Endothelial cell of umbilical vein (primary cell): ENCODE measurements around the gene ASXL1. TPM values are rescaled to one million over a fixed set of nuclear protein-coding genes. Genes with fewer than 3 reads are reported as not detected.
A peak's percentile ranks its signal among the peaks of the same experiment; 100 is the strongest.

Source experiments
- BruUV-seq: library from RNA; stranded (reverse); fragments of 400-500 nt; replicated peaks from 2 replicates; lab custom pipeline; 2021; lab: Mats Ljungman, UMichigan
- CTCF ChIA-PET: fragments of 300-600, 350-600 bp; sonication (Branson Sonifier 250); formaldehyde crosslinking; loops from one replicate; lab custom pipeline; 2021; ENCODE audit warnings: antibody characterized with exemption, inconsistent platforms; lab: Charles Lee
- POLR2A ChIA-PET: fragments of 300-600, 350-600 bp; sonication (Branson Sonifier 250); formaldehyde crosslinking; loops from one replicate; lab custom pipeline; 2021; ENCODE audit warnings: antibody characterized with exemption, inconsistent platforms; lab: Charles Lee
- DNase-seq: peaks from one replicate; pipeline ENCODE4 v3.0.0-alpha.2; 2011; ENCODE audit warnings: low read depth, low spot score
- FAIRE-seq: peaks from 2 replicates; lab custom pipeline; 2011; peaks lifted over from hg19 to GRCh38; lab: Jason Lieb, UNC
- H2AFZ ChIP-seq: 2 replicates; pipeline ENCODE4 v1.6.0; 2012; ENCODE audit warnings: low read depth, low read length, control low read depth, inconsistent platforms
- H3K27ac ChIP-seq: 2 replicates; pipeline ENCODE4 v1.5.1; 2011; ENCODE audit warnings: low read depth, mild to moderate bottlenecking, control low read depth, low read length, moderate library complexity; ENCODE audit not compliant: insufficient read depth
- H3K27me3 ChIP-seq, 2 experiments: 2 replicates each; pipeline versions ENCODE4 v1.6.0 to v1.6.1; 2011; ENCODE audit warnings: low read length in 2 of 2, mixed read lengths in 1 of 2; ENCODE audit not compliant: control insufficient read depth in 2 of 2, insufficient read depth in 2 of 2
- H3K36me3 ChIP-seq, 2 experiments: 2 replicates in 1 of 2; 3 replicates in 1 of 2; pipeline ENCODE4 v1.5.1; 2011; ENCODE audit warnings: low read length in 2 of 2, mild to moderate bottlenecking in 1 of 2, moderate library complexity in 1 of 2; ENCODE audit not compliant: control insufficient read depth in 2 of 2, insufficient read depth in 2 of 2; ENCODE audit errors: extremely low read depth in 1 of 2
- H3K4me1 ChIP-seq: 3 replicates; pipeline ENCODE4 v1.5.1; 2011; ENCODE audit warnings: mild to moderate bottlenecking, low read length; ENCODE audit not compliant: control insufficient read depth, insufficient read depth; ENCODE audit errors: extremely low read depth
- H3K4me2 ChIP-seq: 2 replicates; pipeline ENCODE4 v1.6.1; 2011; ENCODE audit warnings: low read length, control low read depth, mixed read lengths; ENCODE audit not compliant: insufficient read depth
- H3K4me3 ChIP-seq, 3 experiments: fragments of 200-600 bp in 1 of 3; sonication (generic), shearing (Covaris generic) in 1 of 3; replicated peaks in 1 of 3; 2 replicates each; pipeline ENCODE4 v1.5.1; 2011 to 2016; ENCODE audit warnings: control low read depth in 3 of 3, low read length in 3 of 3, mild to moderate bottlenecking in 2 of 3, inconsistent platforms in 1 of 3, low read depth in 1 of 3, moderate library complexity in 1 of 3; ENCODE audit not compliant: insufficient read depth in 1 of 3
- H3K79me2 ChIP-seq: 2 replicates; pipeline ENCODE4 v1.6.0; 2012; ENCODE audit warnings: low read length, inconsistent platforms; ENCODE audit not compliant: control insufficient read depth, insufficient read depth
- H3K9ac ChIP-seq: replicated peaks from 2 replicates; pipeline ENCODE3; 2011; ENCODE audit warnings: low read length, control low read depth; ENCODE audit not compliant: insufficient read depth; ENCODE audit errors: extremely low read depth
- H3K9me1 ChIP-seq: replicated peaks from 3 replicates; pipeline ENCODE4 v1.6.0; 2011; ENCODE audit warnings: mild to moderate bottlenecking, low read length; ENCODE audit not compliant: control insufficient read depth, insufficient read depth; ENCODE audit errors: extremely low read depth
- H3K9me3 ChIP-seq: replicated peaks from 2 replicates; pipeline ENCODE4 v1.5.1; 2012; ENCODE audit warnings: low read length, inconsistent platforms; ENCODE audit not compliant: control insufficient read depth, insufficient read depth
- H4K20me1 ChIP-seq: replicated peaks from 2 replicates; pipeline ENCODE3; 2011; ENCODE audit warnings: mild to moderate bottlenecking, low read length; ENCODE audit not compliant: control insufficient read depth, insufficient read depth; ENCODE audit errors: extremely low read depth
- EZH2 ChIP-seq: IDR thresholded peaks from 2 replicates; pipeline ENCODE4 v1.6.1; 2012; ENCODE audit warnings: borderline replicate concordance, low read depth, mild to moderate bottlenecking, moderate library complexity, low read length, inconsistent platforms; ENCODE audit not compliant: severe bottlenecking
- FOS ChIP-seq: IDR thresholded peaks from 2 replicates; pipeline ENCODE4 v1.6.1; 2011; ENCODE audit warnings: mild to moderate bottlenecking, low read length, moderate library complexity, borderline replicate concordance; ENCODE audit not compliant: insufficient read depth
- GATA2 ChIP-seq: IDR thresholded peaks from 2 replicates; pipeline ENCODE4 v1.7.0; 2011; ENCODE audit warnings: low read depth, mild to moderate bottlenecking, moderate library complexity, mixed read lengths, low read length; ENCODE audit not compliant: insufficient read length, insufficient read depth
- JUN ChIP-seq: IDR thresholded peaks from 2 replicates; pipeline ENCODE4 v1.6.1; 2011; ENCODE audit warnings: borderline replicate concordance, low read depth; ENCODE audit not compliant: insufficient read length, insufficient read depth
- MAX ChIP-seq: IDR thresholded peaks from 2 replicates; pipeline ENCODE4 v1.6.1; 2011; ENCODE audit not compliant: insufficient read depth, insufficient read length
- MYC ChIP-seq: IDR thresholded peaks from one replicate; pipeline ENCODE4 v1.6.1; 2011; ENCODE audit warnings: mild to moderate bottlenecking, low read depth, low read length
- POLR2A ChIP-seq: IDR thresholded peaks from 2 replicates; pipeline ENCODE4 v1.6.1; 2012; ENCODE audit warnings: low read depth, mild to moderate bottlenecking, control low read depth, low read length
- POLR2AphosphoS5 ChIP-seq: IDR thresholded peaks from 2 replicates; pipeline ENCODE4 v1.6.1; 2012; ENCODE audit warnings: low read depth, mild to moderate bottlenecking, control low read depth, low read length, moderate library complexity; ENCODE audit not compliant: insufficient read depth
- dilution Hi-C: fragments of 300-500 bp; cut with MboI; formaldehyde crosslinking; loops from one replicate; pipeline ENCODE4 v1.15.0; 2019; ENCODE audit warnings: low sequenced_read_pairs; ENCODE audit not compliant: extremely low pct_ligation_motif_present
- intact Hi-C: fragments of 100-400 bp; cut with micrococcal nuclease; formaldehyde crosslinking; loops from one replicate; pipeline ENCODE4 v1.10.0; 2022
- polyA plus RNA-seq, 4 experiments: library from polyadenylated mRNA; depleted of rRNA in 3 of 4; stranded (reverse) in 3 of 4; unstranded in 1 of 4; fragments of >200 nt; gene quantifications; 2 replicates each; pipeline versions ENCODE4 v1.2.1 to v1.2.3, GENCODE V29; 2011 to 2012; ENCODE audit warnings: missing spikeins in 1 of 4
- total RNA-seq: library from RNA; stranded (reverse); gene quantifications from 2 replicates; pipeline ENCODE4 v1.2.3, GENCODE V29; 2021

Gene ASXL1
- total and polyA plus RNA-seq, 2 donors (not counting 3 experiments of a cell fraction or from before 2014, with no cell fraction given), result 45.4 to 101 TPM

- FAIRE-seq (no peak), DNase-seq (no peak)
- H3K9me3 ChIP-seq, result no peaks in the 10 kb centered on the region
- no TSS peak for BruUV-seq
- H3K27me3 ChIP-seq, result no peaks in the 10 kb centered on the region
- dilution Hi-C loops, result no loop called here
- no peak overlapping the region for H3K9ac ChIP-seq
- POLR2A ChIA-PET, result no interaction called here
- H3K9me1 ChIP-seq, result no peaks in the 10 kb centered on the region
- TF ChIP-seq FOS (no peak), POLR2AphosphoS5 (peak; percentile 50)
- no peak overlapping the region for H2AFZ ChIP-seq
- intact Hi-C loops, result loop anchor here (1.0 to 10.0 kb wide), 2 partner anchors 25 to 281 kb away; no protein-coding TSS in a partner anchor
- H3K27ac ChIP-seq, result no peak overlapping the region
- H3K79me2 ChIP-seq, result peaks cover 7% of the 10 kb centered on the region
- no peaks in the 10 kb centered on the region for H4K20me1 ChIP-seq
- H3K4me1 ChIP-seq, result peaks cover 14% of the 10 kb centered on the region
- no peak overlapping the region for H3K4me3 ChIP-seq
- CTCF ChIA-PET, result interaction anchor here (0.8 to 1.3 kb wide), 6 partner anchors 10 to 52 kb away, joined by 3 to 5 read pairs (median 4); no protein-coding TSS in a partner anchor
- H3K4me2 ChIP-seq, result no peak overlapping the region
- H3K36me3 ChIP-seq, result peaks cover 23 to 56% of the 10 kb centered on the region in 2 experiments
Measured at GRCh38 chr20:32445539-32446273, 87.6 kb downstream of the ASXL1 start.

GRCh38 chr20:32446301-32447100 is 88.4 kb downstream of the ASXL1 start:
- no peak overlapping the region for H3K9ac ChIP-seq
- H3K4me3 ChIP-seq, result no peak overlapping the region
- DNase-seq (no peak), FAIRE-seq (no peak)
- intact Hi-C loops, result loop anchor here (1.0 to 10.0 kb wide), 2 partner anchors 24 to 282 kb away; no protein-coding TSS in a partner anchor
- H3K27me3 ChIP-seq, result no peaks in the 10 kb centered on the region
- H3K36me3 ChIP-seq, result peaks cover 26 to 62% of the 10 kb centered on the region in 2 experiments
- no peaks in the 10 kb centered on the region for H3K9me1 ChIP-seq
- no peak overlapping the region for H2AFZ ChIP-seq
- no peaks in the 10 kb centered on the region for H4K20me1 ChIP-seq
- no peaks in the 10 kb centered on the region for H3K9me3 ChIP-seq
- dilution Hi-C loops, result no loop called here
- ChIA-PET CTCF (interaction anchor here (0.8 to 1.3 kb wide), 5 partner anchors 11 to 51 kb away, joined by 3 to 5 read pairs (median 3); no protein-coding TSS in a partner anchor), POLR2A (no interaction called here)
- H3K27ac ChIP-seq, result no peak overlapping the region
- BruUV-seq, result no TSS peak
- peaks cover 9% of the 10 kb centered on the region for H3K79me2 ChIP-seq
- peaks cover 14% of the 10 kb centered on the region for H3K4me1 ChIP-seq
- TF ChIP-seq POLR2AphosphoS5, result peak; percentile 7
- no peak for TF ChIP-seq GATA2
- TF ChIP-seq POLR2A, result peak; percentile 5
- no peak for TF ChIP-seq JUN
- TF ChIP-seq FOS, result no peak
- TF ChIP-seq EZH2, result no peak
- TF ChIP-seq MAX, result no peak
- TF ChIP-seq MYC, result no peak
- H3K4me2 ChIP-seq, result no peak overlapping the region
